HUES6 (cell line): ENCODE results near the gene ADGRD2.

ENCODE experiments used
- H3K27ac ChIP-seq: 2 replicates; pipeline ENCODE4 v1.7.0; 2013; ENCODE audit warnings: low read depth, mild to moderate bottlenecking, low read length, inconsistent platforms
- H3K27me3 ChIP-seq: 2 replicates; pipeline ENCODE4 v1.6.1; 2013; ENCODE audit warnings: low read length; ENCODE audit not compliant: control insufficient read depth, insufficient read depth
- H3K36me3 ChIP-seq: 2 replicates; pipeline ENCODE4 v1.6.1; 2013; ENCODE audit warnings: low read length; ENCODE audit not compliant: control insufficient read depth, insufficient read depth
- H3K4me1 ChIP-seq: 2 replicates; pipeline ENCODE4 v1.6.1; 2013; ENCODE audit warnings: low read length; ENCODE audit not compliant: control insufficient read depth, insufficient read depth
- H3K4me3 ChIP-seq: 2 replicates; pipeline ENCODE4 v1.5.1; 2013; ENCODE audit warnings: low read depth, low read length
- H3K9ac ChIP-seq: one replicate; pipeline ENCODE4 v1.6.1; 2013; ENCODE audit warnings: mild to moderate bottlenecking, low read length
- H3K9me3 ChIP-seq: 2 replicates; pipeline ENCODE4 v1.6.1; 2013; ENCODE audit warnings: low read depth, low read length; ENCODE audit not compliant: control insufficient read depth, insufficient read depth

The ADGRD2 gene, protein sequence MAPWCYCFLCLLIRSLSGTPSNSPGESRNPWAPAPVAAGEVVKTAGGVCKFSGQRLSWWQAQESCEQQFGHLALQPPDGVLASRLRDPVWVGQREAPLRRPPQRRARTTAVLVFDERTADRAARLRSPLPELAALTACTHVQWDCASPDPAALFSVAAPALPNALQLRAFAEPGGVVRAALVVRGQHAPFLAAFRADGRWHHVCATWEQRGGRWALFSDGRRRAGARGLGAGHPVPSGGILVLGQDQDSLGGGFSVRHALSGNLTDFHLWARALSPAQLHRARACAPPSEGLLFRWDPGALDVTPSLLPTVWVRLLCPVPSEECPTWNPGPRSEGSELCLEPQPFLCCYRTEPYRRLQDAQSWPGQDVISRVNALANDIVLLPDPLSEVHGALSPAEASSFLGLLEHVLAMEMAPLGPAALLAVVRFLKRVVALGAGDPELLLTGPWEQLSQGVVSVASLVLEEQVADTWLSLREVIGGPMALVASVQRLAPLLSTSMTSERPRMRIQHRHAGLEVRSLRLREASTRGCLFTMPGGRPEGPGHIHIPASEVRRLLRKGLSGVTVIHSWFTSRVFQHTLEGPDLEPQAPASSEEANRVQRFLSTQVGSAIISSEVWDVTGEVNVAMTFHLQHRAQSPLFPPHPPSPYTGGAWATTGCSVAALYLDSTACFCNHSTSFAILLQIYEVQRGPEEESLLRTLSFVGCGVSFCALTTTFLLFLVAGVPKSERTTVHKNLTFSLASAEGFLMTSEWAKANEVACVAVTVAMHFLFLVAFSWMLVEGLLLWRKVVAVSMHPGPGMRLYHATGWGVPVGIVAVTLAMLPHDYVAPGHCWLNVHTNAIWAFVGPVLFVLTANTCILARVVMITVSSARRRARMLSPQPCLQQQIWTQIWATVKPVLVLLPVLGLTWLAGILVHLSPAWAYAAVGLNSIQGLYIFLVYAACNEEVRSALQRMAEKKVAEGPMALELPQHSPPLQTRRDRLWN

GRCh38 chr9:124450241-124450924 is at the start of gene ADGRD2:
Gene ADGRD2 (plus strand): TSS chr9:124450451. CDS start chr9:124451667, 1,216 bp downstream.
- Histone ChIP-seq H3K9ac (no peak within 1 kb of the TSS), H3K4me1 (peaks cover 14% of the 10 kb centered on the region), H3K27me3 (peaks cover 41% of the 10 kb centered on the region), H3K9me3 (peaks cover 2% of the 10 kb centered on the region; the same call in 1 of the 2 replicates), H3K4me3 (peak within 1 kb of the TSS; percentile 60), H3K36me3 (no peaks in the 10 kb centered on the region), H3K27ac (no peak within 1 kb of the TSS)

DNA sequence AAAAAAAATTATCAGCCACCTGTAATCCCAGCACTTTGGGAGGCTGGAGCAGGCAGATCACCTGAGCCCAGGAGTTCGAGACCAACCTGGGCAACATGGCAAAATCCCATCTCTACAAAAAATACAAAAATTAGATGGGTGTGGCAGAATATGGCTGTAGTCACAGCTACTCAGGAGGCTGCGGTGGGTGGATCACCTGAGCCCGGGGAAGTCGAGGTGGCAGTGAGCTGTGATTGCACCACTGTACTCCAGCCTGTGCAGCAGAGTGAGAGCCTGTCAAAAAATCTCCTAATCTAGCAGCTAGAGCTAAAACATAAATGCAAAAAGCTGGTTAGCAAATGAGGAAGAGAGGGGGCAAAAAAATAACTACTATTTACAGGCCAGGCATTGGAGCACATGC is 47.0 kb upstream of the ADGRD2 start:
- no peak overlapping the region for H3K9ac ChIP-seq

GRCh38 chr9:124409410-124409809 is 40.8 kb upstream of the ADGRD2 start:
- H3K9me3 ChIP-seq, result no peaks in the 10 kb centered on the region
- no peak overlapping the region for H3K4me3 ChIP-seq
- H3K36me3 ChIP-seq, result peaks cover 93% of the 10 kb centered on the region
- H3K4me1 ChIP-seq, result no peaks in the 10 kb centered on the region
- no peak overlapping the region for H3K27ac ChIP-seq
- H3K27me3 ChIP-seq, result no peaks in the 10 kb centered on the region
- no peak overlapping the region for H3K9ac ChIP-seq

More for the DNA sequence above, 47.0 kb upstream of the ADGRD2 start:
- no peaks in the 10 kb centered on the region for H3K27me3 ChIP-seq
- no peaks in the 10 kb centered on the region for H3K9me3 ChIP-seq
- H3K4me3 ChIP-seq, result no peak overlapping the region
- H3K4me1 ChIP-seq, result peaks cover 16% of the 10 kb centered on the region; the same call in 1 of the 2 replicates
- H3K36me3 ChIP-seq, result peaks cover 71% of the 10 kb centered on the region
- H3K27ac ChIP-seq, result no peak overlapping the region

GRCh38 chr9:124410321-124410913 is 39.8 kb upstream of the ADGRD2 start:
- no peak overlapping the region for H3K27ac ChIP-seq
- H3K36me3 ChIP-seq, result peaks cover 84% of the 10 kb centered on the region
- H3K9me3 ChIP-seq, result no peaks in the 10 kb centered on the region
- H3K4me3 ChIP-seq, result no peak overlapping the region
- no peaks in the 10 kb centered on the region for H3K27me3 ChIP-seq
- no peaks in the 10 kb centered on the region for H3K4me1 ChIP-seq
- no peak overlapping the region for H3K9ac ChIP-seq

GRCh38 chr9:124411514-124412227 is 38.6 kb upstream of the ADGRD2 start:
- H3K9ac ChIP-seq, result no peak overlapping the region
- H3K4me1 ChIP-seq, result peaks cover 3% of the 10 kb centered on the region; the same call in 1 of the 2 replicates
- H3K27ac ChIP-seq, result no peak overlapping the region
- H3K36me3 ChIP-seq, result peaks cover 74% of the 10 kb centered on the region
- no peaks in the 10 kb centered on the region for H3K27me3 ChIP-seq
- H3K9me3 ChIP-seq, result no peaks in the 10 kb centered on the region
- H3K4me3 ChIP-seq, result no peak overlapping the region

DNA sequence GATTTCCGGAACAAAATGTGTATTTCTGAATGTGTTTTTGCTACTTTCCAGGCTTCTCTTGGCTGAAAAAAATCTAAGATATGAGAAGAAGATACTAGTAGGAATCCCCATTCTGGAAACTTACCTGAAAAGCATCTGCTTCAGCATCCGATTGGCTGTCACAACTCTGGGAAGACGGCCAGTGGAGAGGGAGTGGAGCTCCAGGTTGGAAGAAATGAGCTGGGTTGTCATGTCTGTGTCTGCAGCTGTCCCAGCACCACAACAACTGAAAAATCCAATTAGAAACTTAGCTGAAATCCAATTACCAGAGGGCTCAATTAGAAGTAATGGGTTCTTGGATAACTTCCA is 38.0 kb upstream of the ADGRD2 start:
- Histone ChIP-seq H3K36me3 (peaks cover 69% of the 10 kb centered on the region), H3K4me3 (no peak overlapping the region), H3K27me3 (no peaks in the 10 kb centered on the region), H3K27ac (no peak overlapping the region), H3K9ac (no peak overlapping the region), H3K9me3 (no peaks in the 10 kb centered on the region), H3K4me1 (peaks cover 3% of the 10 kb centered on the region; the same call in 1 of the 2 replicates)

DNA sequence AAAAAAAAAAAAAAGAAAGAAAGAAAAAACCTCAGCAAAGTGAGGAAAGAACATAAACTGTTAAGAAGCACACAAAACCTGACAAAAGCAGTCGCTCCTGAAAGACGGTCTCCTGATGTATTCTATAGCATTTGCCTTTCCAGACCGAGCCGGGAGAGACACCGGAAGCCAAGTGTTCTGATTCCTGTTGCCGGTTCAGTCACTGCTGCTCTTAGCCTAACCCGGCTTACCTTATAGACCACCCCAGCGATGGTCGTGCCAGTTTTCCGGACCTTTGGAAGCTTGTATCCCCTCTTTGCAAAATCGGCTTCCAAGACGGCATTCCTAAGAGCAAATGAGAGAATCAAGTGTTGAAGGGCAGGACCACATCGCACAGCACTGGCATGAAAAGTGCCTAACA is 35.6 kb upstream of the ADGRD2 start:
- H3K9me3 ChIP-seq, result no peaks in the 10 kb centered on the region
- no peaks in the 10 kb centered on the region for H3K27me3 ChIP-seq
- peak overlapping the region; percentile 97 for H3K4me3 ChIP-seq
- peak overlapping the region; percentile 86 for H3K27ac ChIP-seq
- H3K36me3 ChIP-seq, result peaks cover 45% of the 10 kb centered on the region
- peaks cover 3% of the 10 kb centered on the region; the same call in 1 of the 2 replicates for H3K4me1 ChIP-seq
- H3K9ac ChIP-seq, result peak overlapping the region; percentile 89

DNA sequence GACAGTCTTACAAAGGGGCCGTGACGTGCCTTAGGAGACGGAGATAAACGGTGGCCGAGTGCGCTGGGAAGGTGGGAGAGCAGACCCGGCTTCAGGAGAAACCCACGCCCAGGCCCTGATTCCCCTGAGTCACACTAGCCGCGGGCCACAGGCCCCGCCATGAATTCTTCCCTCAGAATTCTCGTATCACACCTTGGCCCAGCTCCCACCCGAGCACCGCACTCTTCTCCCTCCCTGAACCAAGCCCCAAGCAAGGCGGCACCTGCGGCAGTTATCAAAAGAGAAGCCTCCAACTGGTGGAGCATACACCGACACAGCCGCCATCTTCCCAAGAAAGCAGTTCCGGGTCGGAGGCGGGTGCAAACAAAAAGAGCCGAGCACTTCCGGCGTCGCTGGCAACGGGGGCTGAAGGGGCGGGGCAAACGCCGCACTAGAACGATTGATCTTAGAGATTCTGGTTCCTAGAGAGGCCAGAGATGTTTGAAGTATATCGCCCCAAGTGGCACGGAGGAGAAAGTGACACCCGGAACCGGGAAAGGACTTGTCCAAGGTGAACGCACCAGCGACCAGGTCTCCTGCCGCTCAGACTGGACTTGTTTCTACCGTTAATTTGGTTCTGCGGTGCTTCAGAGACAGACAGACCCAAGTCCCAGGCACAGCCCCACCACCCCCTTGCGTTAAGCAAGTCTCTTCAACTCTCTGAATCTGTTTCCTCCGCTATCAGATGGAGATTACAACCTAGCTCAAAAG is 35.0 kb upstream of the ADGRD2 start, which contains the start of gene PSMB7:
PSMB7 (minus strand) TSS at position 341 of the 750 bp plus-strand sequence; CDS start at position 324, 17 bp downstream.
- Histone ChIP-seq H3K9ac (peak within 1 kb of the TSS; percentile 89), H3K36me3 (peaks cover 40% of the 10 kb centered on the region), H3K4me3 (peak within 1 kb of the TSS; percentile 97), H3K27me3 (no peaks in the 10 kb centered on the region), H3K27ac (peak within 1 kb of the TSS; percentile 86), H3K4me1 (peaks cover 3% of the 10 kb centered on the region; the same call in 1 of the 2 replicates), H3K9me3 (no peaks in the 10 kb centered on the region)

DNA sequence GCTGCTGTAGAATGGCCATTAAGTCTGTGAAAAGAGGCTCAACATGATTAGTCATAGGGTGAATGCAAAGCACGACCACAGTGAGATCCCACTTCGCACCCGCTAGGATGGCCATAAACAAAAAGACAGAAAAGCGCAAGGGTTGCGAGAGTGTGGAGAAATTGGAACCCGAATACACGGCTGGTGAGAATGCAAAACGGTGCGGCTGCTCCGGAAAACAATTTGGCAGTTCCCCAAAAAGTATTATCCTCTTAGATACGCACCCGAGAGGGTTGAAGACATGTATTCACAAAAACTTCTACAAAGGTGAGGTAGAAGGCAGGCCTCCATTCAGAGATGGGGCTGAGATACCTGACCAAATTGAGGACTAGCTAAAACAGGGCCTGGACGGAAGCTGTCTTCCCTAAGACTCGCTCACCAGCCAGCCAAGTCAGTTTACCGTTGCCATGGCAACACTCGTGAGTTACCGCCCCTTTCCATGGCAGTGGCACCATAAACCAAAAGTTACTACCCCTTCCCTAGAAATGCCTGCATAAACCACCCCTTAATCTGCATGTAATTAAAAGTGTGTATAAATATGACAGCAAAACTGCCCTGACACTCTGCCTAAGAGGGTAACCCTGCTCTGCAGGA is 34.3 kb upstream of the ADGRD2 start:
- H3K27me3 ChIP-seq, result no peaks in the 10 kb centered on the region
- no peak overlapping the region for H3K9ac ChIP-seq
- H3K9me3 ChIP-seq, result no peaks in the 10 kb centered on the region
- peaks cover 3% of the 10 kb centered on the region; the same call in 1 of the 2 replicates for H3K4me1 ChIP-seq
- H3K27ac ChIP-seq, result no peak overlapping the region
- peaks cover 34% of the 10 kb centered on the region for H3K36me3 ChIP-seq
- no peak overlapping the region for H3K4me3 ChIP-seq
